Femur (tissue), 1 donor: ENCODE measurements around the gene UTS2.

Experiments used
- DNase-seq: peaks from one replicate; pipeline ENCODE4 v3.0.0-alpha.2; 2017

UTS2 gene

DNA sequence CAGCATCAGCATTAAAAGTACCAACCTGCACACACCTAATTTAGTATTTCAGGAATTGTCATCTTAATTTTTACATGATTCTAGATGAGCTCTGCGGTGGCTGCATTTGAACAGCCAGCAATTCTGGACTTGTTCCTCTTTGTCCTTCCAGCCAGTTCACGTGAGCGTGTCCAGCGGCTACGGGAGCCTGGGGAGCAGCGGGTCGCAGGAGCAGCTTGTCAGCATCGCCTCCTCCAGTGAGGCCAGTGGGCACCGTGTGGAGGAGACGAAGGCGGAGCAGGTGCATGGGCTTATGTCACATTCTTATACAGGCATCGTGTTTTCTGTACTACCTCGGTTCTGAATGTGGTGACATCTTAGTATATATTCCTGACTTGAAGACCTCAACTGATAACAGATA is 43.1 kb downstream of the UTS2 start:
- no peak for DNase-seq

- no peak for DNase-seq
Measured at GRCh38 chr1:7808253-7808844, 44.5 kb downstream of the UTS2 start.

GRCh38 chr1:7805460-7805859 is 47.4 kb downstream of the UTS2 start:
- DNase-seq = no peak
